ENCODE results near the gene IGFBP2. TPM values are rescaled to one million over a fixed set of nuclear protein-coding genes. Genes with fewer than 3 reads are reported as not detected.

The IGFBP2 gene
- total and polyA plus RNA-seq, 2 of the 13 experiments (the other 11 are each of a cell fraction or from before 2014, with no cell fraction given): 2.0 to 5.8 TPM

DNA sequence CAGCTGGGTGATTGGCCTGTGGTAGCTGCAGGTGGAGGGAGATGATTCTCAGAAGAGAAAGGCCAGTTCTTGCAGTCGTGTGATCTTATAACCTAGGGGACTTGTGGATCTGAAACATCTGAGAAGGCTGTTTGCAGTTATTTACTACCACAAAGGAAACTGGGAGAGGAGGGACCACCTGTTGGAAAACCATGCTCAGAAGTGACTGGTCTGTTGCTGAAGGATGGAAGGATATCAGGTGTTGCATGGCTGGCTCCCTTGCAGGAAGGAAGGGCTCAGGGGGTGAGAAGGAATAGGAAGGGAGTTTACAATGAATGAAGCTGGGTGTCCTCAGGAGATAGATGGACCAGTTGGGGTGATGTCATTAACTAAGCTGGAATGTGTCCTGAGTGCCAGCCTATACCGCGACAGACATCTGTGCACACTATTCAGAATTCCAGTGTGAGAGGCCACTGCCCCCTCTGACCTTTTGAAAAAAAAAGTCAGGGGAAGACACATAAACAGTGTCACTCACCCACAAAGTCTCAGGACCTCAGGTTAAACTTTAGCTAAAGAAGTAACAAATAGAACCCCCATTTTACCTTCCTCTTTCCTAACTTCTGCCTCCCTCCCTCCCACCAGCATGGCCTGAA is 17.5 kb downstream of the IGFBP2 start (continued):
- TF ChIP-seq, protein P1, sequence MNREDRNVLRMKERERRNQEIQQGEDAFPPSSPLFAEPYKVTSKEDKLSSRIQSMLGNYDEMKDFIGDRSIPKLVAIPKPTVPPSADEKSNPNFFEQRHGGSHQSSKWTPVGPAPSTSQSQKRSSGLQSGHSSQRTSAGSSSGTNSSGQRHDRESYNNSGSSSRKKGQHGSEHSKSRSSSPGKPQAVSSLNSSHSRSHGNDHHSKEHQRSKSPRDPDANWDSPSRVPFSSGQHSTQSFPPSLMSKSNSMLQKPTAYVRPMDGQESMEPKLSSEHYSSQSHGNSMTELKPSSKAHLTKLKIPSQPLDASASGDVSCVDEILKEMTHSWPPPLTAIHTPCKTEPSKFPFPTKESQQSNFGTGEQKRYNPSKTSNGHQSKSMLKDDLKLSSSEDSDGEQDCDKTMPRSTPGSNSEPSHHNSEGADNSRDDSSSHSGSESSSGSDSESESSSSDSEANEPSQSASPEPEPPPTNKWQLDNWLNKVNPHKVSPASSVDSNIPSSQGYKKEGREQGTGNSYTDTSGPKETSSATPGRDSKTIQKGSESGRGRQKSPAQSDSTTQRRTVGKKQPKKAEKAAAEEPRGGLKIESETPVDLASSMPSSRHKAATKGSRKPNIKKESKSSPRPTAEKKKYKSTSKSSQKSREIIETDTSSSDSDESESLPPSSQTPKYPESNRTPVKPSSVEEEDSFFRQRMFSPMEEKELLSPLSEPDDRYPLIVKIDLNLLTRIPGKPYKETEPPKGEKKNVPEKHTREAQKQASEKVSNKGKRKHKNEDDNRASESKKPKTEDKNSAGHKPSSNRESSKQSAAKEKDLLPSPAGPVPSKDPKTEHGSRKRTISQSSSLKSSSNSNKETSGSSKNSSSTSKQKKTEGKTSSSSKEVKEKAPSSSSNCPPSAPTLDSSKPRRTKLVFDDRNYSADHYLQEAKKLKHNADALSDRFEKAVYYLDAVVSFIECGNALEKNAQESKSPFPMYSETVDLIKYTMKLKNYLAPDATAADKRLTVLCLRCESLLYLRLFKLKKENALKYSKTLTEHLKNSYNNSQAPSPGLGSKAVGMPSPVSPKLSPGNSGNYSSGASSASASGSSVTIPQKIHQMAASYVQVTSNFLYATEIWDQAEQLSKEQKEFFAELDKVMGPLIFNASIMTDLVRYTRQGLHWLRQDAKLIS (CRISPR knock-in tag; IDR thresholded peaks at IDR 0.05): no peak
- TF ChIP-seq SP2 (CRISPR knock-in tag; IDR thresholded peaks at IDR 0.05) (no peak), KLF12 (CRISPR knock-in tag; IDR thresholded peaks at IDR 0.05; ENCODE audit: borderline replicate concordance) (no peak), ZFP36L2 (CRISPR knock-in tag; IDR thresholded peaks at IDR 0.05) (no peak), PHF21A (CRISPR knock-in tag; IDR thresholded peaks at IDR 0.05) (peak; percentile 21; the same call in 1 of the 2 replicates), AGO2 (optimal IDR thresholded peaks at IDR 0.05; ENCODE audit: low read depth, low read length) (no peak), ZSCAN31 (CRISPR knock-in tag; IDR thresholded peaks at IDR 0.05; ENCODE audit: low read depth) (0 out of 2 replicates have a peak, but pooled peaks have one; percentile 22), FOSL2 (CRISPR knock-in tag; IDR thresholded peaks at IDR 0.05) (peak; percentile 31; the same call in 1 of the 2 replicates), RBFOX2 (IDR thresholded peaks at IDR 0.05; ENCODE audit: low read depth, low read length) (no peak), KDM4B (CRISPR knock-in tag; IDR thresholded peaks at IDR 0.05) (no peak), MIXL1 (CRISPR knock-in tag; IDR thresholded peaks at IDR 0.05) (no peak), GLI4 (CRISPR knock-in tag; IDR thresholded peaks at IDR 0.05; ENCODE audit: borderline replicate concordance) (no peak)
- TF ChIP-seq, protein P2, sequence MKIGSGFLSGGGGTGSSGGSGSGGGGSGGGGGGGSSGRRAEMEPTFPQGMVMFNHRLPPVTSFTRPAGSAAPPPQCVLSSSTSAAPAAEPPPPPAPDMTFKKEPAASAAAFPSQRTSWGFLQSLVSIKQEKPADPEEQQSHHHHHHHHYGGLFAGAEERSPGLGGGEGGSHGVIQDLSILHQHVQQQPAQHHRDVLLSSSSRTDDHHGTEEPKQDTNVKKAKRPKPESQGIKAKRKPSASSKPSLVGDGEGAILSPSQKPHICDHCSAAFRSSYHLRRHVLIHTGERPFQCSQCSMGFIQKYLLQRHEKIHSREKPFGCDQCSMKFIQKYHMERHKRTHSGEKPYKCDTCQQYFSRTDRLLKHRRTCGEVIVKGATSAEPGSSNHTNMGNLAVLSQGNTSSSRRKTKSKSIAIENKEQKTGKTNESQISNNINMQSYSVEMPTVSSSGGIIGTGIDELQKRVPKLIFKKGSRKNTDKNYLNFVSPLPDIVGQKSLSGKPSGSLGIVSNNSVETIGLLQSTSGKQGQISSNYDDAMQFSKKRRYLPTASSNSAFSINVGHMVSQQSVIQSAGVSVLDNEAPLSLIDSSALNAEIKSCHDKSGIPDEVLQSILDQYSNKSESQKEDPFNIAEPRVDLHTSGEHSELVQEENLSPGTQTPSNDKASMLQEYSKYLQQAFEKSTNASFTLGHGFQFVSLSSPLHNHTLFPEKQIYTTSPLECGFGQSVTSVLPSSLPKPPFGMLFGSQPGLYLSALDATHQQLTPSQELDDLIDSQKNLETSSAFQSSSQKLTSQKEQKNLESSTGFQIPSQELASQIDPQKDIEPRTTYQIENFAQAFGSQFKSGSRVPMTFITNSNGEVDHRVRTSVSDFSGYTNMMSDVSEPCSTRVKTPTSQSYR (CRISPR knock-in tag; IDR thresholded peaks at IDR 0.05; ENCODE audit: borderline replicate concordance): no peak
- TF ChIP-seq, protein P3, sequence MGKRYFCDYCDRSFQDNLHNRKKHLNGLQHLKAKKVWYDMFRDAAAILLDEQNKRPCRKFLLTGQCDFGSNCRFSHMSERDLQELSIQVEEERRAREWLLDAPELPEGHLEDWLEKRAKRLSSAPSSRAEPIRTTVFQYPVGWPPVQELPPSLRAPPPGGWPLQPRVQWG (CRISPR knock-in tag; IDR thresholded peaks at IDR 0.05; ENCODE audit: borderline replicate concordance, low read depth): no peak
- TF ChIP-seq, protein P4, sequence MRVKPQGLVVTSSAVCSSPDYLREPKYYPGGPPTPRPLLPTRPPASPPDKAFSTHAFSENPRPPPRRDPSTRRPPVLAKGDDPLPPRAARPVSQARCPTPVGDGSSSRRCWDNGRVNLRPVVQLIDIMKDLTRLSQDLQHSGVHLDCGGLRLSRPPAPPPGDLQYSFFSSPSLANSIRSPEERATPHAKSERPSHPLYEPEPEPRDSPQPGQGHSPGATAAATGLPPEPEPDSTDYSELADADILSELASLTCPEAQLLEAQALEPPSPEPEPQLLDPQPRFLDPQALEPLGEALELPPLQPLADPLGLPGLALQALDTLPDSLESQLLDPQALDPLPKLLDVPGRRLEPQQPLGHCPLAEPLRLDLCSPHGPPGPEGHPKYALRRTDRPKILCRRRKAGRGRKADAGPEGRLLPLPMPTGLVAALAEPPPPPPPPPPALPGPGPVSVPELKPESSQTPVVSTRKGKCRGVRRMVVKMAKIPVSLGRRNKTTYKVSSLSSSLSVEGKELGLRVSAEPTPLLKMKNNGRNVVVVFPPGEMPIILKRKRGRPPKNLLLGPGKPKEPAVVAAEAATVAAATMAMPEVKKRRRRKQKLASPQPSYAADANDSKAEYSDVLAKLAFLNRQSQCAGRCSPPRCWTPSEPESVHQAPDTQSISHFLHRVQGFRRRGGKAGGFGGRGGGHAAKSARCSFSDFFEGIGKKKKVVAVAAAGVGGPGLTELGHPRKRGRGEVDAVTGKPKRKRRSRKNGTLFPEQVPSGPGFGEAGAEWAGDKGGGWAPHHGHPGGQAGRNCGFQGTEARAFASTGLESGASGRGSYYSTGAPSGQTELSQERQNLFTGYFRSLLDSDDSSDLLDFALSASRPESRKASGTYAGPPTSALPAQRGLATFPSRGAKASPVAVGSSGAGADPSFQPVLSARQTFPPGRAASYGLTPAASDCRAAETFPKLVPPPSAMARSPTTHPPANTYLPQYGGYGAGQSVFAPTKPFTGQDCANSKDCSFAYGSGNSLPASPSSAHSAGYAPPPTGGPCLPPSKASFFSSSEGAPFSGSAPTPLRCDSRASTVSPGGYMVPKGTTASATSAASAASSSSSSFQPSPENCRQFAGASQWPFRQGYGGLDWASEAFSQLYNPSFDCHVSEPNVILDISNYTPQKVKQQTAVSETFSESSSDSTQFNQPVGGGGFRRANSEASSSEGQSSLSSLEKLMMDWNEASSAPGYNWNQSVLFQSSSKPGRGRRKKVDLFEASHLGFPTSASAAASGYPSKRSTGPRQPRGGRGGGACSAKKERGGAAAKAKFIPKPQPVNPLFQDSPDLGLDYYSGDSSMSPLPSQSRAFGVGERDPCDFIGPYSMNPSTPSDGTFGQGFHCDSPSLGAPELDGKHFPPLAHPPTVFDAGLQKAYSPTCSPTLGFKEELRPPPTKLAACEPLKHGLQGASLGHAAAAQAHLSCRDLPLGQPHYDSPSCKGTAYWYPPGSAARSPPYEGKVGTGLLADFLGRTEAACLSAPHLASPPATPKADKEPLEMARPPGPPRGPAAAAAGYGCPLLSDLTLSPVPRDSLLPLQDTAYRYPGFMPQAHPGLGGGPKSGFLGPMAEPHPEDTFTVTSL (CRISPR knock-in tag; IDR thresholded peaks at IDR 0.05; ENCODE audit: borderline replicate concordance): peak; percentile 68; the same call in 1 of the 2 replicates
